Large intestine (tissue), 3 donors: ENCODE results near the gene TGFBR3. TPM values are rescaled to one million over a fixed set of nuclear protein-coding genes. Genes with fewer than 3 reads are reported as not detected.

Source experiments
- DNase-seq, 2 donors: peaks; one replicate each; pipeline versions ENCODE4 v3.0.0 to v3.0.0-alpha.2; 2013
- H3K27ac ChIP-seq: one replicate; pipeline ENCODE4 v1.5.1; 2013; ENCODE audit warnings: low read length
- H3K27me3 ChIP-seq: 2 replicates; pipeline ENCODE4 v1.6.1; 2013; ENCODE audit warnings: low read length; ENCODE audit not compliant: control insufficient read depth, insufficient read depth
- H3K36me3 ChIP-seq: 2 replicates; pipeline ENCODE4 v1.6.1; 2013; ENCODE audit warnings: low read length; ENCODE audit not compliant: control insufficient read depth, insufficient read depth
- H3K4me1 ChIP-seq: one replicate; pipeline ENCODE4 v1.6.1; 2013; ENCODE audit warnings: low read length; ENCODE audit not compliant: control insufficient read depth, insufficient read depth
- H3K4me3 ChIP-seq: one replicate; pipeline ENCODE4 v1.5.1; 2013; ENCODE audit warnings: low read length
- H3K9me3 ChIP-seq: one replicate; pipeline ENCODE4 v1.6.1; 2013; ENCODE audit warnings: mild to moderate bottlenecking, low read depth, low read length, moderate library complexity; ENCODE audit not compliant: control insufficient read depth
- WGBS: methylation state at CpG from one replicate; pipeline ENCODE4 v1.1.5; 2013; ENCODE audit warnings: low lambda C conversion rate; ENCODE audit not compliant: insufficient coverage; 5-methylcytosine and 5-hydroxymethylcytosine counted together
- polyA plus RNA-seq: library from polyadenylated mRNA; unstranded; fragments of 120-200 nt; gene quantifications from one replicate; pipeline ENCODE4 v1.2.1, GENCODE V29; 2013

Gene TGFBR3
- polyA plus RNA-seq, 1 donor = 13.7 TPM

DNA sequence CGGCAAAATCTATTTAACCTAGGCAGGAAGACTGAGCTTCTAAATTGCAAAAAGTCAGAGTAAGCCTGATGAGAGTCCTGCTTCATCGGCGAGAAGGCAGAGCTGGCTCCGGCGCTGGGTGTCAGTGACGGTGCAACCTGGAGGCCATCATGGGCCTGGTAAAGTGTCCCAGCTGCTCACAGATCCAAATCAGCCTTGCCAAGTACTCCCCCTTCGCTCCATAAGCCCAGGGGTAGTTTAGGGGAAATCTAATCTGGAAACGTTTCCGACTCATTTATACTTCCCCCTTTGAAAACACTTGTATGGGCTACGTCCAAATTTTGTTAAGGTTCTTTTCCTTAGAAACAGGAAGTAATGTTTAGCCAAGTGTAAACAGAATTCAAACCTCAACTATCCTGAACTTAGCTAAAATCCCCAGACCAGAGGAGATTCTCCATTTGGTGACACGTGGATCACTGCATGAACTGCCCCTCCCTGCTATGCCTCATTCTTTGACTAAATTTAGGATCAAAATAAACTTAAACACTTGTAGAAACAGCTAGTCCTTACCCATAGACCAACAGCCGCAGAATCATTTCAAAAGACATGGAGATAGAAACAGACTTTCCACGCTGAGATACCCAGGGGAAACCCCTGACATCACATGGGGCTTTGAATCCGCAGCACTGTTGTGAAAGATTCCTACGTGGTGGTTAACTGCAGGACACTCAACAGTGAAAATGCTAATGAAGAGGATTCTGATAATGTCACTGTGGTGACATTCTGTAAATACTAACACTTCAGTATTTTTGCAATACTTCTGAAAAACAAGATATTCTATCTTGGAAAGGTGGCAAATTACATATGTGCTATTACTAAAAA lies 172.7 kb downstream of the TGFBR3 start:
- Histone ChIP-seq H3K9me3 (no peaks in the 10 kb centered on the region), H3K27me3 (no peaks in the 10 kb centered on the region), H3K27ac (peak overlapping the region; percentile 32), H3K4me3 (no peak overlapping the region), H3K4me1 (no peaks in the 10 kb centered on the region), H3K36me3 (peaks cover 37% of the 10 kb centered on the region)
- 54% methylated on average over 3 of the region's 15 CpGs for WGBS
- peak in 1 of 2 donors; percentile 47 for DNase-seq

DNA sequence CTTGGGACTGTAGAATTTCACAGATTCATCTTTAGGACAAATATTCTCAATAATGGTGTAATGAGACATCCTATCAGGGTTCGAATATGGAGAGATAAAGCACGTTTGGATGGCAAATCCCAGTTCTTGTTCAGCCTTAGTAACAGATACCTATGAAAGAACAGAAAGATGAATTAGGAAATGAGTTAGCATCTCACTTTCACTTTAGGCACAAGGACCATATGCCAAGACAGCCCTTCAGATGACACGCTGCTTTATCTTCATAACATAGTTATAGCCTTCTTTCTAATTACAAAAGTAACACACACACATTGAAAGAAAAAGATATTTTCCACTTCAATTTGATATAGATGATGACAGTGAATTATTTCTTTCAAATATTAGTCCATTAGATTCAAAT lies 173.6 kb downstream of the TGFBR3 start:
- Histone ChIP-seq H3K27me3 (no peaks in the 10 kb centered on the region), H3K27ac (no peak overlapping the region), H3K4me3 (no peak overlapping the region), H3K36me3 (peaks cover 45% of the 10 kb centered on the region), H3K4me1 (no peaks in the 10 kb centered on the region), H3K9me3 (no peaks in the 10 kb centered on the region)
- no peak for DNase-seq
- WGBS = no CpG with 5 or more reads among the region's 3 CpGs

- H3K4me3 ChIP-seq = no peak overlapping the region
Observed at GRCh38 chr1:91711504-91712247, 174.3 kb downstream of the TGFBR3 start.

GRCh38 chr1:91710261-91710660 lies 175.7 kb downstream of the TGFBR3 start:
- Histone ChIP-seq H3K4me1 (no peaks in the 10 kb centered on the region), H3K4me3 (no peak overlapping the region), H3K9me3 (no peaks in the 10 kb centered on the region), H3K27ac (no peak overlapping the region), H3K36me3 (peaks cover 43% of the 10 kb centered on the region), H3K27me3 (no peaks in the 10 kb centered on the region)
- no peak for DNase-seq
- no CpG with 5 or more reads among the region's 4 CpGs for WGBS

More at GRCh38 chr1:91711504-91712247, 174.3 kb downstream of the TGFBR3 start:
- no peak for DNase-seq
- Histone ChIP-seq H3K27ac (no peak overlapping the region), H3K4me1 (no peaks in the 10 kb centered on the region), H3K9me3 (no peaks in the 10 kb centered on the region), H3K36me3 (peaks cover 49% of the 10 kb centered on the region), H3K27me3 (no peaks in the 10 kb centered on the region)
- WGBS = 89% methylated on average over 3 of the region's 5 CpGs

GRCh38 chr1:91708691-91709090 lies 177.3 kb downstream of the TGFBR3 start:
- no peaks in the 10 kb centered on the region for H3K9me3 ChIP-seq
- H3K27ac ChIP-seq = no peak overlapping the region
- no peaks in the 10 kb centered on the region for H3K4me1 ChIP-seq
- WGBS = no CpG with 5 or more reads among the region's 5 CpGs
- H3K36me3 ChIP-seq = peaks cover 43% of the 10 kb centered on the region
- DNase-seq = no peak
- H3K27me3 ChIP-seq = no peaks in the 10 kb centered on the region
- no peak overlapping the region for H3K4me3 ChIP-seq

DNA sequence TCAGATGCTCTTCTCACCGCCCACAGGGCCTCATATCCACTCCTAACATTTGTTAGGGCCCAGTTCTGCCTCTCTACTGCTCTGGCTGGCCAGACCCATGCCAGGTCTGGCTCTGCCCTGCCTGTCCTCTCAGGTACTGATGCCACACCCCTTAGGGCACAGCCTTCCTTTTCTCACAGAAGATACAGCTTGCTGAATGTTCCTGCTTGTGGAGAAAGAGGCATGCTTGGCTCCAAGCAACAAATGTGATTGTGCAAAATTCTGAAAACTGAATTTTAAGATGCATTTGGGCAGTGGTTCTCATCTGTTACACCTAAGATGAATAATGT lies 178.1 kb downstream of the TGFBR3 start:
- H3K27ac ChIP-seq = no peak overlapping the region
- no CpG with 5 or more reads among the region's 1 CpG for WGBS
- DNase-seq = no peak
- H3K27me3 ChIP-seq = no peaks in the 10 kb centered on the region
- peaks cover 43% of the 10 kb centered on the region for H3K36me3 ChIP-seq
- H3K9me3 ChIP-seq = no peaks in the 10 kb centered on the region
- no peaks in the 10 kb centered on the region for H3K4me1 ChIP-seq
- H3K4me3 ChIP-seq = no peak overlapping the region

DNA sequence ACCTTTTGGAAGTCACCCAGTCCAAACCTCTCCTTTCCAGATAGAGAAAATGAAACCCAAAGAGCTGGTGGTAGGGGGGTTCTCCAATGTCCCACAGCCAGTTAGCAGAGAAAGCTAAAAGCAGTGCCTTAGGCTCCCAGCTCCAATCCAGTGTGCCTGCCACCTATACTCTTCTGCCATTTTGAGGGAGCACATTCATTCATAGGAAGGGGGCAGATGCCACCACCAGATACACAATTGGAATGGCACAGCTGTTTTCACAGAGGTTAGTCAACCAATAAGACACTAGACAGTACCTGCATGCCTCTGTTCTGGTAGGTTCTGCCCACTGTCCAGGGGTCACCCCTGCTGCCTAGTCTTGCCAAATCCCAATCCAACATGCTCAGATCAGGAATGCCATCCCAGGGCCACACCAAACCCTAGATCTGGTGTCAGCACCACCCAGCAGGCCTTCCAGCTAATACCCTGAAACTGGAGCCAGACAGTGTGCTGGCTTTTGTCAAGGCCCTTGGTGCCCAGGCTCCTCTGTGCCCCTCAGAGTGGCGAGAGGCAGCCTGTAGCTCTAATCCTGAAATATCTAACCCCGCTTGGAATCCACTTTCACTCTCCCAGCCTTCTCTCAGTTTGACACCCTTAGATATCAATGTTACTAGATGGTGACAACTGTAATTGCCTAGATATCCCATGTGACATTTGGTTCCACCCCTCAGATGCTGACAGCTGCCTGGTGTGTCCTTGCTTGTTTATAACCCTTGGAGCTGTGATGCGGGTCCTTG lies 178.6 kb downstream of the TGFBR3 start:
- Histone ChIP-seq H3K27ac (no peak overlapping the region), H3K4me3 (no peak overlapping the region), H3K36me3 (peaks cover 42% of the 10 kb centered on the region), H3K27me3 (no peaks in the 10 kb centered on the region), H3K9me3 (no peaks in the 10 kb centered on the region), H3K4me1 (no peaks in the 10 kb centered on the region)
- DNase-seq = no peak
- no CpG with 5 or more reads among the region's 3 CpGs for WGBS

- Histone ChIP-seq H3K4me3 (no peak overlapping the region), H3K4me1 (no peaks in the 10 kb centered on the region), H3K9me3 (no peaks in the 10 kb centered on the region), H3K27ac (no peak overlapping the region), H3K27me3 (no peaks in the 10 kb centered on the region), H3K36me3 (peaks cover 36% of the 10 kb centered on the region)
- DNase-seq = no peak
- WGBS = 100% methylated on average over 1 of the region's 5 CpGs
Observed at GRCh38 chr1:91706140-91706957, 179.6 kb downstream of the TGFBR3 start.

GRCh38 chr1:91704746-91705145 lies 181.2 kb downstream of the TGFBR3 start:
- Histone ChIP-seq H3K36me3 (peaks cover 24% of the 10 kb centered on the region), H3K4me3 (no peak overlapping the region), H3K27me3 (no peaks in the 10 kb centered on the region), H3K9me3 (no peaks in the 10 kb centered on the region), H3K4me1 (no peaks in the 10 kb centered on the region), H3K27ac (no peak overlapping the region)
- no peak for DNase-seq
- 100% methylated on average over 1 of the region's 1 CpG for WGBS
